ENCODE data around the gene EZH1.
"Not testable (repeated sequence)": the region's sequence is repeated elsewhere in the genome, so short reads cannot be mapped to it uniquely, and the experiment has no call there.

Gene EZH1

DNA sequence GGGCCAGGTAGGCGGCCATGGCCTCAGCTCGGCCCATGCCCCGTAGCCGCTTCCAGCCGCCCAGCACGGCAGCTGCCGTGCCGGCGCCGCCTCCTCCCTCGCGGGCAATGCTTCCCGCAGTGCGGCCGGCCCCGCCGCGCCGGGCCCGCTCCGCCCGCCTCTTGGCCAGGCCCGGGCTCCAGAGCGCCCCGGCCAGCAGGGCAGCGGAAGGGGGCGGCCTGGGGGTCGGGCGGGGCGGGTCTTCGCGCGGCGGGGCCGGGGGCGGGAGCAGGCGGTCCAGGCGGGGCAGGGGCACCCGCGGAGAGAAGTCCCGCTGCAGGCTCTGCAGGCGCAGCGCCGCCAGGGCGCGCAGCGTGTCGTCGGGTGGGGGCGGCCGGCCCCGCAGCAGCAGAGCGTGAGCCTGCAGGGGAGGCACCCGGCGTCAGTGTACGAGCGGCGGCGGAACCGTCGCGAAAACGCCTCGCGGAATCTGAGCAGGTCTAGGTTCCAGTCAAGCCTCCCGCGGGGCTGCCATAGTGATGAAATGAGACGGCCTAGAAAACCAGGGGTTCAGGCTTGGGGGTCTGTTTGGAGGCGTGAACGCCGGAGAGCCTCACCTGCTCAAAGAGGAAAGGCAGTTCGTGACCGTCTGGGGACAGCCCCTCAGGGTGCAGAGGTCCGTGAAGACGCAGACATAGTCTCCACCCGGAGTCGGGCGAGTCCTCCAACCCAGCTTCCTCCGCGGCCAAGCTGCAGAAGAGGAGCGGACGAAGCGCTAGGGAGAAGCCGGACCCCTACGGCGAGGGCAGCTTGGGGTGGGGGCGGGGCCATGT, 74.7 kb downstream of the EZH1 start:
- no peak for DNase-seq (ENCODE audit: low spot score)

- DNase-seq (ENCODE audit: low spot score), result no peak
Measured at GRCh38 chr17:42669705-42669976, 75.2 kb downstream of the EZH1 start.

DNA sequence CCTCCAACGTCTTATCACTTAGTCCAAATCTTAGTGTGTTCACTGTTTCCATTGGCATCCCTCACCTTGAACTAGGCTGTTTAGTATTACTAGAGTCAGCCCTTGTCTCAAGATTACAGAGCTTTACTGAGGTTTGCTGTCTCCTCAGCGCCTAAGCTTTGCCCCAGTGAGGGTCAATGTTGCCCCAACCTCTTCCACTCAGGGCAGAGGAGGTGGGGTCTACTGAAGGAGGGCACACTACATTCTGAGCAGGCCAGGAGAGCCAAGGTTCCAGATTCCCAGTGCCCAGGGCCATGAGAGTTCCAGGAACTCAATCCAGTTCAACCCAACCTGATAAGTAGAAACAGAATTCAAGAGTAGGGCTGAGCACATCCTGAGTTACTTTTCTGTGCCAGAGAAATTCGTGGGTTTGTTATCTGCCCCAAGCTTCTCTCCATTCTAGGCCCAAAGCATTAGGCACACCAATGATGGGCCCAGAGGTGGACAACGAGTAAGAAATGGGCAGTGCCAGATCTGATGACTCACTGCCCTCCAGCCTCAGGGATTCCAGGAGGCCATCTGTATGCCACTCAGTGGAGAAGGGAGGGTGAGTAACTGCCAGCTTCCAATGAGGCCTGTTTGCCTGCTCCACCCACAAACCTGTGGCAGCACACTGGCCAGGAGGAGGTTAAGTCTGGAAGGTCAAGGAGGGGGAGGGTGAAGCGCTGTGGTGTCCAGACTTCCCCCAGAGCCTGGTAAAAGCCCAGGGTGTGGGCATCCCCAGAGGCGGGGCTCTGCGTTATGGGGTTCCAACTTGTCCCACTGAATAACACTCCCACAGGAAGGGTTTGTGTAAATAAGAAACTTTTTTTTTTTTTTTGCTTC, 77.5 kb downstream of the EZH1 start:
- no peak for DNase-seq (ENCODE audit: low spot score)

DNA sequence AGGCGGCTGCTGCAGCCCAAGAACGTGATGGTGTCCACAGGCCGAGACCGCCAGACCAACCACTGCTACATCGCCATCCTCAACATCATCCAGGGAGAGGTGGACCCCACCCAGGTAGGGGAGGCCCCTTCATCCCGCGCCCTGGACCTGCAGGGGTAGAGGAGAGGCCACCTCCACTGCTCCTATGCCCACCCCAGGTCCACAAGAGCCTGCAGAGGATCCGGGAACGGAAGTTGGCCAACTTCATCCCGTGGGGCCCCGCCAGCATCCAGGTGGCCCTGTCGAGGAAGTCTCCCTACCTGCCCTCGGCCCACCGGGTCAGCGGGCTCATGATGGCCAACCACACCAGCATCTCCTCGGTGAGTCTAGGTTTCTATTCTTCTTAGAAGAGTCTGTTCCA, 78.7 kb downstream of the EZH1 start:
- DNase-seq (ENCODE audit: low spot score), result not testable (repeated sequence)

GRCh38 chr17:42665581-42666001, 79.2 kb downstream of the EZH1 start:
- no peak for DNase-seq (ENCODE audit: low spot score)

GRCh38 chr17:42660692-42661345, 84.0 kb downstream of the EZH1 start:
- no peak for DNase-seq (ENCODE audit: low spot score)

- not testable (repeated sequence) for DNase-seq (ENCODE audit: low spot score)
Measured at GRCh38 chr17:42659932-42660274, 84.9 kb downstream of the EZH1 start.

DNA sequence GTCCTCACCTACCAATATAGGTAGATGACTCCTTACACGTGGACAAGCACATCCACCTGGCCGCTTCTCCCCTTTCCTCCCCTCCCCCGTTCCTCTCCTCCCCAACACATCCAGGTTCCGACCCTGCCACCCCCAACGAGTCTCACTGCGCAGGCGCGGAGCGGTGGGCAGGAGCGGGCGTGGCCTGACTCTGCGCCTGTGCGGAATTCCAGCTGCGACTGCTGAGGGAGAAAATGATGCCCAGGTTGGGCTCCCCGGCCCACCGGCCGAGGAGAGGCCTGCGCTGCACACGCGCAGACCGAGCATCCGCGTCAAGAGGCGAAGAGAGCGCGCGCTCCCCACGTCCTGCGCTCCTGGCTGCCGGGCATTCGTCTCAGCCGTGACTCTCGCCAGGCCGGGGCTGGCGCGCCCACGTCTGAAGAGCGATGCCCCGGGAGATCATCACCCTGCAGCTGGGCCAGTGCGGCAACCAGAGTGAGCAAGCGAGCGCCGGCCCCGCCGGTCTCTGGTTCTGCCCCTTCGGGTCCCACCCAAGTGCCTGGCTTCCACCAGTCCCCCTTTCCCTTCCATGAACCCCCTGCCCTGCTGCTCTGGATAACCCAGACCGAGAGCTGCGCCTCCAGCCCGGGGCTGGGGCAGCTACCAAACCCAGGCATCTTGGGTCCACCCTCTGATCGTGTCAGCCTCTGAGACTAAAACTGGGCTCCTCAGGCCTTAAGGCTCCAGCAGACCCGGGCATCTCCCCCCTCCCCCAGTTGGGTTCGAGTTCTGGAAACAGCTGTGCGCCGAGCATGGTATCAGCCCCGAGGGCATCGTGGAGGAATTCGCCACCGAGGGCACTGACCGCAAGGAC, 85.5 kb downstream of the EZH1 start, which contains the start of gene TUBG2:
TUBG2 (plus strand) TSS at position 206 of the 853 bp plus-strand sequence; CDS start at position 426, 220 bp downstream.
- peak; percentile 91 for DNase-seq (ENCODE audit: low spot score)

GRCh38 chr17:42657824-42658588, 86.8 kb downstream of the EZH1 start:
- DNase-seq (ENCODE audit: low spot score), result no peak

GRCh38 chr17:42655528-42655927, 89.3 kb downstream of the EZH1 start:
- DNase-seq (ENCODE audit: low spot score), result no peak

DNA sequence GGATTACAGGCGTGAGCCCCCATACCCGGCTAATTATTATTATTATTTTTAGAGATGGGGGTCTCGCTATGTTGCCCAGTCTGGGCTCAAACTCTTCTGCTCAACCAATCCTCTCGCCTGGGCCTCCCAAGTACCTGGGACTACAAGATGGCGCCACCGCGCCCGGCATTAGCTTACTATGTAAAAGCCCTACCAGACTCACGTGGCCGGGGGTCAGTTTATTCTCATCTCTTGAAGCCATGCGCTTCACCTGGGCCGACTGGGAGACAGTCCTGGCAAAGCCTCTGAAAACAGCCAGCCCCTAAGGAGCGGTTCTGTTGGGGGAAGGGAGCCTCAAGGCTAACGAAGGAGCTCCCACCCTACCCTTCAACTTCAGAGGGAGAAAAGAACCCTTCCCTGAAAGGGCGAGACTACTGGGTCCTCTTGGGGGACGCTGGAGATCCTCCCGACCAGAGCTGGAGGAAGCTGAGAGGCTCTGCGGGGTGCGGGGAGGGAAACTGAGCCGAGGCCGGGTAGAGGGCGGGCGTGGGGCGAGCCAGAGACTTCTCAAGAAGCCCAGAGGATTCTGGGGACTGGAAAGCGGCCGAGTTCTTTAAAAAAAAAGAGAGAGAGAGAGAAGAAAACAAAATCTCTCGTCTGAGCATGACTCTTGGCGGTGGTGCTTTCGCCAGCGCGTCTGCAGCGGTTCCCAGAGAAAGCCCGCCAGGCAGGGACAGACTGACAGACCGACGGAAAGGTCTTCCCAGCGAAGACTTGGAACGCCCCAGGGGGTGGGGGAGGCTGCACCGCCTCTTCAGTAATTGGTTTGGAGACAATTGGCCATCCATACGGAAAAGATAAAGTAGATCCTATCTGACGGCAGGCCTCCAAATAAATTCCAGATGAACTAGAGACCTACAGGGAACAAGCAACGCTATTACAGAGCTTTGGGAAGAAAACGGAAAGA, 91.4 kb downstream of the EZH1 start:
- DNase-seq (ENCODE audit: low spot score), result peak; percentile 70

GRCh38 chr17:42651392-42651791, 93.4 kb downstream of the EZH1 start:
- no peak for DNase-seq (ENCODE audit: low spot score)
